Mucosa of descending colon (tissue), 3 donors: ENCODE data around the gene NFIB. TPM values are rescaled to one million over a fixed set of nuclear protein-coding genes. Genes with fewer than 3 reads are reported as not detected.

Experiments
- ATAC-seq: fragments of 200-7000 bp; cut with Tn5 transposase; one replicate; pipeline ENCODE4 v1.9.1; 2020; ENCODE audit warnings: mild to moderate bottlenecking, moderate library complexity
- DNase-seq, 3 donors: peaks; one replicate each; pipeline ENCODE4 v3.0.0-alpha.2; 2020
- H3K36me3 ChIP-seq: fragments of 200-600 bp; one replicate; pipeline ENCODE4 v1.8.0; 2021; ENCODE audit warnings: low read depth, mild to moderate bottlenecking
- H3K4me1 ChIP-seq: fragments of 200-600 bp; one replicate; pipeline ENCODE4 v1.8.0; 2021; ENCODE audit warnings: low read depth, mild to moderate bottlenecking
- H3K4me3 ChIP-seq: fragments of 200-600 bp; one replicate; pipeline ENCODE4 v1.8.0; 2021; ENCODE audit warnings: mild to moderate bottlenecking
- H3K9me3 ChIP-seq: fragments of 200-600 bp; one replicate; pipeline ENCODE4 v1.8.0; 2021; ENCODE audit warnings: mild to moderate bottlenecking
- CTCF ChIP-seq: fragments of 200-600 bp; IDR thresholded peaks from one replicate; pipeline ENCODE4 v1.8.0; 2022; ENCODE audit warnings: antibody characterized with exemption, mild to moderate bottlenecking
- intact Hi-C, 2 donors: fragments of 100-400 bp; cut with DNase I in 1 of 2; cut with micrococcal nuclease in 1 of 2; formaldehyde crosslinking; loops; one replicate each; pipeline versions ENCODE4 v1.11.0 to v1.11.1; 2022; cut with DNase I, micrococcal nuclease
- total RNA-seq, 3 donors: library from RNA; stranded (reverse); fragmentation: NEBNext Ultra II Directional in 2 of 3; extraction: Animal tissue kit (Norgen Biotek cat#: 25700) in 2 of 3; gene quantifications; one replicate each; pipeline versions ENCODE4 v1.2.1 to v1.2.4, GENCODE V29; 2021 to 2023
- donor health status: DM: no; HTN: no; CAD: no; lungs with moderate emphysema.
- donor health status: DM: no; HTN: no; CAD: no.
- donor health status: DM: no; HTN: yes; CAD: no.

The NFIB gene
- total RNA-seq, 3 donors from 2014 or later = 59.7 to 85.5 (median 62.6) TPM

- ATAC-seq = peak; percentile 59
- DNase-seq = peak in 2 of 3 donors; percentile 25 to 57
- H3K4me3 ChIP-seq = no peak overlapping the region
- intact Hi-C loops = no loop called here
- no peaks in the 10 kb centered on the region for H3K36me3 ChIP-seq
- no peak for TF ChIP-seq CTCF
- peaks cover 24% of the 10 kb centered on the region for H3K4me1 ChIP-seq
- H3K9me3 ChIP-seq = no peaks in the 10 kb centered on the region
Measured at GRCh38 chr9:14347406-14348122, 33.6 kb upstream of the NFIB start.

- no peaks in the 10 kb centered on the region for H3K36me3 ChIP-seq
- no peak for DNase-seq
- no peak overlapping the region for H3K4me3 ChIP-seq
- peaks cover 24% of the 10 kb centered on the region for H3K4me1 ChIP-seq
- H3K9me3 ChIP-seq = no peaks in the 10 kb centered on the region
- no peak for ATAC-seq
- no peak for TF ChIP-seq CTCF
- intact Hi-C loops = no loop called here
Measured at GRCh38 chr9:14346811-14347405, 33.0 kb upstream of the NFIB start.

- intact Hi-C loops = no loop called here
- Histone ChIP-seq H3K4me3 (no peak overlapping the region), H3K9me3 (no peaks in the 10 kb centered on the region), H3K4me1 (peaks cover 24% of the 10 kb centered on the region), H3K36me3 (no peaks in the 10 kb centered on the region)
- TF ChIP-seq CTCF = no peak
- no peak for ATAC-seq
- DNase-seq = peak in 2 of 3 donors; percentile 25 to 29
Measured at GRCh38 chr9:14346231-14346791, 32.4 kb upstream of the NFIB start.

GRCh38 chr9:14345354-14346230 lies 31.7 kb upstream of the NFIB start:
- no peak for TF ChIP-seq CTCF
- Histone ChIP-seq H3K9me3 (no peaks in the 10 kb centered on the region), H3K4me1 (peaks cover 24% of the 10 kb centered on the region), H3K4me3 (no peak overlapping the region), H3K36me3 (no peaks in the 10 kb centered on the region)
- ATAC-seq (no peak), DNase-seq (no peak)
- intact Hi-C loops = no loop called here

GRCh38 chr9:14344941-14345353 lies 31.0 kb upstream of the NFIB start:
- no peak for ATAC-seq
- H3K36me3 ChIP-seq = no peaks in the 10 kb centered on the region
- TF ChIP-seq CTCF = no peak
- peaks cover 24% of the 10 kb centered on the region for H3K4me1 ChIP-seq
- no peaks in the 10 kb centered on the region for H3K9me3 ChIP-seq
- intact Hi-C loops = no loop called here
- DNase-seq = no peak
- no peak overlapping the region for H3K4me3 ChIP-seq
